GM18499 (cell line): ENCODE measurements around the gene BBS9.
"Not testable (repeated sequence)": the region's sequence is repeated elsewhere in the genome, so short reads cannot be mapped to it uniquely, and the experiment has no call there.

Source experiments
- ATAC-seq: cut with Tn5 transposase; IDR thresholded peaks from one replicate; pipeline ENCODE4 v1.9.1; 2021; ENCODE audit warnings: moderate number of reproducible peaks; ENCODE audit not compliant: insufficient read depth, unreplicated experiment

BBS9 gene

DNA sequence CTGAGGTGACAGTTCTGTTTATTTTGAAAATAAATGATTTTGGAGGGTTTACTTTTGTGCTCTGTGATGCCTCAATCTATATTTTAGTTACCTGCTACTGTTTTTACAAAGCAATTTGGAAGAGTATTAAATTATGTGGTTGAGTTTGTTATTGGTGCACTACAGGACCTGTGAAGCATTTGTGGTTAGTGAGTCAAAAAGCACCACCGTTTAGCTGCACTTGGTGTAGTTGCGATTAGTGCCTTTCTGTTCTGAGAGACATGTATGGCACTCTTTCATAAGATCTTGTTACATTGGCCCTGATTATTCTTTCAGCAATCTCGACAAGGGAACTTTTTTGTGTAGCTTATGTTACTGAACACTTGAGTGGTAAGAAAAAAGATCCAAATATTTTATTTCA lies 132.2 kb downstream of the BBS9 start:
- ATAC-seq, result peak; percentile 43

DNA sequence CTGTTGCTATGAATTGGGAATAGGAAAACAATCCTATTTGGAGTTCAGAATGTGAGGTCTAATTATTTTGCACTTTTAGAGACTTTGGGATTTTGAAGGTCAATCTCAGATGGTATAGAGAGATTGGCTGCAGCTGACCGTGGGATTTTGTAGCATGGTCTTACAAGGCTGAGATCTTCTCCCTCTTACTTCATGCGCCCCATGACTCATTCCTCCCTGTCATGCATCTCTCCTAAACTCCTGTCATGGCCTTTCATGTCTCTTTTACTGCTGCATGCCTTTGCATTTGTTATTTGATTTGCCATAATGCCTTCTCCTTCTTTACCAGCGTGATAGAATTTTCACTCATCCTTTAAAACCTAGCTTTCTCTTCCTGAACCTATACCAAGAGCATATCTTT lies 133.1 kb downstream of the BBS9 start:
- no peak for ATAC-seq

DNA sequence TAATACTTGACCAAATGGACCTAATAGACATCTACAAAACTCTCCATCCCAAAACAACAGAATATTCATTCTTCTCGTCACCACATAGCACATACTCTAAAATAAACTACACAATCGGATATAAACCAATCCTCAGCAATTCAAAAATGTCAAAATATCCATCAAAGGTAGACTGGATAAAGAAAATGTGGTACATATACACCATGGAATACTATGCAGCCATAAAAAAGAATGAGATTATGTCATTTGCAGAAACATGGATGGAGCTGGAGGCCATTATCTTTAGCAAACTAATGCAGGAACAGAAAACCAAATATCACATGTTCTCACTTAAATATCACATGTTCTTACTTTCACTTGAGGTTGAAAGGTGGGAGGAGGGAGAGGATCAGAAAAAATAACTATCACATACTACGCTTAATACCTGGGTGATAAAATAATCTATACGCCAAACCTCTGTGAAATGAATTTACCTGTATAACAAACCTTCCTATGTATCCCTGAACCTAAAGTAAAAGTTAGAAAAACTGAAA lies 142.5 kb downstream of the BBS9 start:
- not testable (repeated sequence) for ATAC-seq

DNA sequence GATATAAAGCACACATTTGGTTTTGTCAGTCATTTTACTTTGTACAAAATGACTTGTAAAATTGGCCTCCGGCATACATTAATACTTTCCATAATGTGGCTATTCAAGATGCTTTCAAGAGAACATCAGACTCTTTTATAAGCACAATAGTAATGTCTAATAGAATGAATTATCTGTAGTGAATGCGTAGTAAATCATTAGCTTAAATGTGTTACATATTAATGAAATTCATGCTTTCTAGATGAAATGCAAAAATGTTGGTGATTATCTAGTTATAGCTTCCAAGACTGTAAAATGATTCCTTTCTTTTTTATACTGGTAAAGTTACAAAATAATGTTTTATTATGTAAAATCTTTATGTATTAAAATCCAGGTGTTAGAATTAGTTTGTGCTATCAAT lies 144.0 kb downstream of the BBS9 start:
- no peak for ATAC-seq

DNA sequence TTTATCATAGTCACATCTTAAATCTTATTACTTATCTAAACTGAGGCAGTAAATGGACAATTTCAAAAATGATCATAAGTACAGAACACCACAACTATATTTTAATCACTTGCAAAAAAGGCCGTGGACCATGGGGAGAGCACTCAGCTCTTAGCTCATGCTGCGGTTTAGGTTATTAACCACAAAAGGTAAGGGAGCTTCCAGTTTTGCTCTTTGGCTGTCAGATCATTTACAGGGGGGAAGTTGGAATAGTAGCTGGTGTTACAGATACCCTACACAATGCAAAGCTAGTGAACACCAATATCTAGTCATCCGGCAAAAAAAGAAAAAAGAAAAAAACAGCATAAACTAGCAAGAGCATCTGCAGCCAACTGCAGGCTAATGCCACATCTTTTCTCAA lies 147.0 kb downstream of the BBS9 start:
- no peak for ATAC-seq

DNA sequence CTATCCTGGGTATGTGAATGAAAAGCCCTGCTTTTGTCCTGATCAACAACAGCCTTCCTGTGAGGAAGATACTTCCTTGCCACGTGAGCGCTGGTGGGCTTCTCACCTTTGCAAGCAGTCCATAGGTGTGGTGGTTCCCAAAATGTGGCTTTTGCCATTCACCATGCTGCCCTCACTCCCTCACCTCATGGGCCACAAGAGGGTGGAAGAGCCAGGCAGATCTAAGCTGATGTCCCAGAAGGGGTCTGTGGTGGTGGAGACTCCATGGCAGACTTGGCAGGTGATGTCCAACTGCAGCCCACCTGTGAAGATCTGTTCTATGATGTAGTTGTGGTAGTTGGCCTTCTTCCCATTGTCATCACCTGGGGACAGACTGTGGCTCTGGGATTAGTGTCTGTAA lies 147.4 kb downstream of the BBS9 start:
- ATAC-seq, result no peak

DNA sequence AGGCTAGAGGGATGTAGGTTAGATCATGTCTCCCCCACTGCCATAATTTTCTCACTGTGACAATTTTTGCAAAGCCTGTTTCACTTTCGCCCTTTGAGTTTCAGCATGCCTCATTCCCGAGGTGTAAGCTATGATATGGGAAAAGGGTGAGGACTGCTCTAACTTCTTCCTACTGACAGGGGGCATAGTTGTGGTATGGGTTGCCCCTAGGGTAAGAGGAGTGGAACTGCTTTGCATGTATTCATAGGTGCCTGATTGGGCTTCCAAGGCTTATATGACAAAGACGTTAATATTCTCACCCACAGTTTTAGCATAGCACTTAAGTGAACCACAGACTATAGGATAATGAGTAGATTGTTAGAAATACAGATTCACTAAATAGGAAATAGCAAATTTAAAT lies 148.7 kb downstream of the BBS9 start:
- no peak for ATAC-seq

DNA sequence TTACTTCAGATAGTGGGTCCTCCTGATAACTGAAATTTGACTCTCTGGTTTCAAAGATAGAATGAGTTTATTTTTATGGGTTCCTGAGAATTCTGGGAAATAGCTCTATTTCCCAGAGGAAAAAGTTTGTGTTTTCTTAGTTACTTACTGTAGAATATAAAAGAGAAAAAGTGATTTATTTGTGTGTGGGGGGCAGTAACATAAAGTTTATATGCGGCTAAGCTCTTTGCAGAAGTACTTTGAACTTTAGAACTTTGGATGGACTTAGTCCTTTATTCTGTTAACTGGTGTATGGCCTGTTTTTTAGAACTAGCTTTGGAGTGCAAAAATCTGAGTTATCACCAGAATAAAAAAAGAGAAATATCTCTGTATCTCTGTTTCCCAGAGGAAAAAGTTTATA lies 157.1 kb downstream of the BBS9 start:
- ATAC-seq, result no peak

DNA sequence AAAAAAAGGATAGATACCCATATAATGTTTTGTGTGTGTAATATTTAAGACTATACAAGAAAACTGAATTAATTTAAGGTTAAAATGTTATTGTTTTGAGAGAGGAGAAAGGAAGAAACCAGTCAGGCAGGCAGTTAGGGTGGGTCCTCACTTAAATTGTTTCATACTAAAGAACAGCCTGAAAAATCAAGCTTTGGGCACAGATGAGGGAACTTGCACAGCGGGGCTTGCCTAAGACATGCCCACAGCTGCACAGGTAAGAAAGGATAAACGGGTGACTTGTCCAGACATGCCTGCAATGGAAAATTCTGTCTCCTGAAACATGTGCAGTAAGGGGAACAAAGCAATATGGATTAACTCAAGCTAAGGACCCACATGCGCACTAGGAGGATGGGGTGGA lies 158.4 kb downstream of the BBS9 start:
- ATAC-seq, result no peak

DNA sequence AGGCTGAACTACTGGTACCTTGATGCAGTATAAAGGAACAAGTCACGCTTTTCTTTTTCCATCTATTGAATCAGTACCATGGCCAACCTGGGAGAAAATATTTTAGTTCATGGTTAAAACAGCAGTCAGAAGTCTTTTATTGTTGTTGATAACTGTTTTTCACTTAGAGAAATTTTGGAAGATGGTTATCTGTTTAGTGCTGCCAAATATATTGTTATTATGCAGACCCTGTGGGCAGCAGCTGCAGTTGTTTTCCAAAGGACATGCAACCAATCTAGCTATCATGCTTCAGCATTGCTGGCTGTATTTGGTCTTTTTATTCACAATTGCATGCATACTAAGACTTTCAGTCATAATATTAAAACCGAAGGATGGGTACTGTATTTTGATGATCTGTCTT lies 169.5 kb downstream of the BBS9 start:
- no peak for ATAC-seq

DNA sequence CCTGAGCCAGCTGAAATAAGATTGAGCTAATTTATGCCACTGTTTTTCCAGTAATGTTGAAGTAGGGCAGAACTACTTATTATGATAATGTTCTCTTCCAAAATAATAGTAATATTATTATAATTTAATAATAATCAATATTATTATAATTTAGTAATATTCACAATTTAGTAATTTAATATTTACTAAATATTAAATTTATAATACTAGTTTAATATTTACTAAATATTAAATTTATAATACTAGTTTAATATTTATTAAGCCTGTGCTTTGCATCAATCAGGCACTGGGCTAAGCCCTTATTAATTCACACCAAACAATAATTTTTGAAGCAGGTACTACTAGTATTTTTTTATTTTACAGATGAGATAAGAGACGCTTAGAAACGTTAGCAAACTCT lies 170.1 kb downstream of the BBS9 start:
- no peak for ATAC-seq

DNA sequence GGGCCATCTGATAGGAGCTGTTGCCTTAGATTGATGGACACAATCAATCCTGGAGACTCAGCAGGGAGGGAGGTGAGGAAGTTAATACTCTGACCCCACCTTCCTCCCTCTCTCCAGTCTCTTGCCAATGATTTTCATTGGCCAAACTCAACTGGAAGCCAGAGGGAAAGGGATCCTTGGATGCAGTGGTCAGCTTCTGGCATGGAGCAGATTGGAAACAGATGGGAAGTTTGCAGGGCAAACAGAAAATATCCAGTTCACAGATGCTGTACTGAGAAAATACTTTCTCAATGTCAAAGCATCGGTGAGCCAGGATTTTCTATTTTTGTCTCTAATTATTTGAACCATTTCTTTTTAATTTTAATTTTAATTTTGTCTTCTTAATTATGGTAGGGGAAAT lies 170.8 kb downstream of the BBS9 start:
- ATAC-seq, result no peak

DNA sequence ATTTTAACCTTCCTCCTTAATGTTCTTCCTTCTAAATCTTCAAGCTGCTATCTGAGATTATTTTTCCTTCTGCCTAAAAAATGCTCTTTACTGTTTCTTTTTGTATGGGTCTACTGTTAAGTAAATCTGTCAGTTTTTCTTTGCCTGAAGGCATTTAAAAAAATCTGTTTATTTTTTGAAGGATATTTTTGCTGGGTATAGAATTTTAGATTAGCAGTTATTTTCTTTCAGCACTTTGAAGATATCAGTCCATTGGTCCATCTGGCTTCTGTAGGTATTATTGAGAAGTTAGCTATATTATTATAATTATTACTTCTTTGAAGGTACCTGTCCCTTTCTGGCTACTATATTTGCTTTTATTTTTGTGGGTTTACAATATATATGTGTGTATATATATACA lies 171.4 kb downstream of the BBS9 start:
- no peak for ATAC-seq

DNA sequence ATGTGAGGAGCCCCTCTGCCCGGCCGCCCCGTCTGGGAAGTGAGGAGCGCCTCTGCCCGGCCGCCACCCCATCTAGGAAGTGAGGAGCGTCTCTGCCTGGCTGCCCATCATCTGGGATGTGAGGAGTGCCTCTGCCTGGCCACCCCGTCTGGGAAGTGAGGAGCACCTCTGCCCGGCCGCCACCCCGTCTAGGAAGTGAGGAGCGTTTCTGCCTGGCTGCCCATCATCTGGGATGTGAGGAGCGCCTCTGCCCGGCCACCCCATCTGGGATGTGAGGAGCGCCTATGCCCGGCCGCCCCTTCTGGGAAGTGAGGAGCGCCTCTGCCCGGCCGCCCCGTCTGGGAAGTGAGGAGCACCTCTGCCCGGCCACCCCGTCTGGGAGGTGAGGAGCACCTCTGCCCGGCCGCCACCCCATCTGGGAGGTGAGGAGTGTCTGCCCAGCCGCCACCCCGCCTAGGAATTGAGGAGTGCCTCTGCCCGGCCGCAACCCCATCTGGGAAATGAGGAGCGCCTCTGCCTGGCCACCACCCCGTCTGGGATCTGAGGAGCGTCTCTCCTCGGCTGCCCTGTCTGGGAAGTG lies 174.7 kb downstream of the BBS9 start:
- not testable (repeated sequence) for ATAC-seq

DNA sequence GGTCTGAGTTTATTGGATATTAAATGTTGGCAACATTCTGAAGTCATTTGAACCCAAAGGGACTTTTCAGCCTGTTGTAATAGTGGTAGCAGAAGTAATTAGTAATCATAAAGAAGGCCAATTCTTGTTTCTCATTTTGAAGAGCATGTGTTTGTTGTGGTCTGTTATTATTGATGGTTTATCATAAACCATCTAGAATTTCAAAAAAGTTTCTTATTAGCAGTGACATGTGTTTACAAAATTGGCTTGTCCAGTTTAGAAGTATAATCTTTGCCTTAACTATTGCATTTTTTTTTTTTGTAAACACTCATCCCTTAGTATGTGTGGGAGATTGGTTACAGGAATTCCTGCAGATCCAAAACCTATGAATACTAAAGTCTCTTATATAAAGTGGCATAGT lies 177.8 kb downstream of the BBS9 start:
- no peak for ATAC-seq

DNA sequence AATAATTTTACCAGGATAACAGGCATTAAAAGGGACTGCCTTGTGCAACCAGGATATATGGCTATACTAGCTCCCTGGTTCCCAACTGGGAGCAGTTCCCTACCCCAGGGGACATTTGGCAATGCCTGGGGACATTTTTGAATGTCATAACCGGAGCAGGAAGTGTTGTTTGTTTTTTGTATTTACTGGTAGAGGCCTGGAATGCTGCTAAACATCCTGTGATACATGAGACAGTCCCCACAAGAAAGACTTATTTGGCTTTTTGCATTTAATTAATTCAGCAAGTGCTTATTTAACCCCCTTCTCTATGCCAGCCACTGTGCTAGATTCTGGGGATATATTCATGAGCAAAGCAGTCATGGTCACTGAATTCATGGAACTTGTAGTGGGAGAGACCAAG lies 181.2 kb downstream of the BBS9 start:
- ATAC-seq, result no peak

DNA sequence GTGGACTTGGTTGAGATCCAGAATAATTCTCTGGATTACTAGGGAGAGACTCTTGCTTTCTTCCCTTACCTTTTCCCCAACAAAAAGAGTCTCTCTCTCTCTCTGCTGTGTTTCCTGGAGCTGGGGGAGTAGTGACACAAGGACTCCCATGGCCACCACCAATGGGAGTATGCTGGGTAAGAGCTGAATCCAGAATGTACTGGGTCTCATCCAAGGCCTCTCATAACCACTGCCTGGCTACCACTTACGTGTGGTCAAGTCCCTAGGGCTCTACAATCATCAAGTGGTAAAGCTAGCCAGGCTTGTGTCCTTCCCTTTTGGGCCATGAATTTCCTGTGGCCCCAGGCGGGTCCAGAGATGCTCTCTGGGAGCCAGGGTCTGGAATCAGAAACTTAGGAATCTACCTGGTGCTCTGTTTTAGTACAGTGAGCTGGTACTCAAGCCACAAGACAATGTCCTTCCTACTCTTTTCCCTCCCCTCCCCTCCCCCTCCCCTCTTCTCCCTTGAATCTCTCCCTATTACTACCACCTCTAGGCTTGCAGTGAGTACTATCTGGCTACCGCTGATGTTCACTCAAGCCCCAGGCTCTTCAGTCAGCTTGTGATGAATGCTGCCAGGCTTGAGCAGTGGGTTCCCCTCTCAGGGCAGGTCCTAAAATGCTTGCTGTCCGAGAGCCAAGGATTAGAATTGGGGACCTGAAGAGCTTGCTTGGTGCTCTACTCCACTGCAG lies 196.6 kb downstream of the BBS9 start:
- ATAC-seq, result no peak

DNA sequence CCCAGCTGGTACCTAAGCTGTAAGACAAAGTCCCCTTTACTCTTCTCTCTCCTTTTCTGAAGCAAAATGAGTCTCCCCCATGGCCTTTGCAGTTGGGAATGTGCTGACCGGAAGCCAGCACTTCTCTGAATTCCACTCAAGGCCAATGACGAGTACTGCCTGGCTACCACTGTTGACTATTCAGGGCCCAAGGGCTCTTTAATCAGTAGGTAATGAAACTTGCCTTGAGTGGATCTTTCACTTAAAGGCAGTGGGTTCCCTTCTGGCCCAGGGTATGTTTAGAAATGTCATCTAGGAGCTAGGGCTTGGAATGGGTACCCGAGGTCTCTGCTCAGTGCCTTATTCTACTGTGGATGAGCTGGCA lies 197.1 kb downstream of the BBS9 start:
- ATAC-seq, result no peak

DNA sequence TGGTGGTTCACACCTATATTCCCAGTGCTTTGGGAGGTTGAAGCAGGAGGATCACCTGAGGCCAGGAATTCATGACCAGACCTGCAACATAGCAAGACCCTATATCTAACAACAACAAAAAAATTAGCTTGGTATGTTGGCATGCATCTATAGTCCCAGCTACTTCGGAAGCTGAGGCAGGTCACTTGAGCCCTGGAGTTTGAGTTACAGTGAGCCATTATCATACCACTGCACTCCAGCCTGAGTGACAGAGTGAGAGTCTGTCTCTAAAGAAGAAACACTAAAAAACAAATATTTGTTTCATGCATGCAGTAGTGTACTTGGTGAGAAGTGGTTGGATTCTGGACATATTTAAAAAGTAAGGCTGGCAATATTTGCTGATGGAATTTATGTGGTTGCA lies 198.1 kb downstream of the BBS9 start:
- no peak for ATAC-seq

DNA sequence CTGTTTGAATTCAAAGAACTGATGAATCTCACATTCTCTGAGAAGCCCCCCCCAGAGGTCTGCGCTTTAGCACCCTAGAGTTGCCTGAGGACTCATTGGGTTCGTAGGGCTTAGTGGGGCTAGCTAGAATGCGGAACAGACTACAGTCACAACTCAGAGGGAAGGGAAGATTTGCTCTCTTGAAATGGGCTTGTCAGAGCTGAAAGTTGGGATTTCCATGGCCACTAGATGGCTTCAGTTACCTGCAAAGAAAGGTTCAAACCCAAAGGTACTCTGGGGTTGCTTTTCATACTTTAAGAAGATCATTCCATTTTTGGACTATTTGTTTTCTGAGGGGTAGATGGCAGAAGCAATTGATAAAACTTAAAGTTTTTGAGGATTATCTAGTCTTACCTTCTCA lies 205.0 kb downstream of the BBS9 start:
- ATAC-seq, result no peak

DNA sequence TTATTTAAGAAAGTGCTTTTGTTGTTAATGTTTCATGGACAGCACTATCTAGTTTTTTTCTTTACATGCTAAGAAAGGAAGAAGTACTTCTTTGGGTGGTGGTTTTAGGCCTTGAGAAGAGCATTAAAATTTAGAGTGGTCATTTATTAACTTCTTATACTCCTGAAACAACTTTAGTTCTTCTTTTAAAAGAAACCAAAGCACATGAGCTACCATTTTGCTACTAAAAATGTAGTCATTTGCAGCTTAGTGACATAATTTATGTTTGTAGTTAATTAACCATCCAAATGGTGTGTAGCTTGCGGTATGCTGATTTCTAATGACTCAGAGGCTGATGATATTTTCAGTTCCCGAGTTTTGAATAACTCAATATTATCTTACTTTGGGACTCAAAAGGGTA lies 207.5 kb downstream of the BBS9 start:
- no peak for ATAC-seq

DNA sequence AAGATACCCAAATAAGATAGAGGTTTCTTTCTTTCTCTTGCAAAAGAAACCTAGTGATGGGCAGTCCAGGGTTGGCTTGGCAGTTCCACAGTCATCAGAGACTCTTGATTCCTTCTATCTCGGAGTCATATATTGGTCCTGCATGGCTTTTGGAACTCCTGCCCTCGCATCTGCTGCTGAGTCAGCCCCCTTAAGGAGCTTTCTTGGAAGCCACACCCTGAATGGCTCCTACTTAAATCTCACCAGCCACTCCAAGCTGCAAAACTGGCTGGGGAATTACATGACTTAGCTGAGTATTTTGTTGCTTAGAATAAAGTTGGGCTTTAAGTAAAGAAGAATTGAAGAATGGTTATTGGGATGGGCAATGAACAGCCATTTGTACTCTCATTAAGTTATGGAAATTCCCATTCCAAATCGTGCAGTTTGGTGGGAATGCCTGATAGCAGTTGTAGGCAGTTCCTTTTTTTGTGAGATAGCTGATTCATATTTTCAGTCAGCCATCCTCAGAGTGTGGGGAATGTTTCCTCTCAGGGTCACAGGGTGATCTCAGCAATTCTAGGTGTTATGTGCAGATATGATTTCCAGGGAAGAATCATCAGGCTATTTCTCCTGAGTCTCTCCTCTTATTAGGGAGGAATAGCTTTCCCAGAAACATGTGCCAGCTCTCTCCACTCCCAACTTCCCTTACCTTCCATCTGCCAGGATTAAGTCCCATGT lies 209.9 kb downstream of the BBS9 start:
- no peak for ATAC-seq
